Kidney (tissue), 14 donors: ENCODE data around the gene CUX1. TPM values are rescaled to one million over a fixed set of nuclear protein-coding genes. Genes with fewer than 3 reads are reported as not detected.

ENCODE experiments used
- DNase-seq, 5 donors: peaks; one replicate each; pipeline ENCODE4 v3.0.0-alpha.2; 2013 to 2020
- FAIRE-seq: peaks from 2 replicates; lab custom pipeline; 2012; peaks lifted over from hg19 to GRCh38; lab: Jason Lieb, UNC
- H3K27ac ChIP-seq, 2 donors: one replicate each; pipeline ENCODE4 v1.7.0; 2013; ENCODE audit warnings: low read depth in 2 of 2, low read length in 2 of 2, inconsistent platforms in 1 of 2
- H3K27me3 ChIP-seq: one replicate; pipeline ENCODE4 v1.7.1; 2013; ENCODE audit warnings: low read length, inconsistent platforms; ENCODE audit not compliant: control insufficient read depth, insufficient read depth
- H3K36me3 ChIP-seq, 3 donors: one replicate each; pipeline versions ENCODE4 v1.7.0 to v1.7.1; 2013; ENCODE audit warnings: low read length in 3 of 3, control low read depth in 1 of 3, inconsistent platforms in 1 of 3; ENCODE audit not compliant: insufficient read depth in 3 of 3, control insufficient read depth in 2 of 3
- H3K4me1 ChIP-seq, 3 donors: one replicate each; pipeline versions ENCODE4 v1.7.0 to v1.7.1; 2013; ENCODE audit warnings: low read length in 3 of 3, inconsistent platforms in 1 of 3, low read depth in 1 of 3; ENCODE audit not compliant: control insufficient read depth in 2 of 3, insufficient read depth in 2 of 3
- H3K4me3 ChIP-seq, 3 donors: one replicate each; pipeline versions ENCODE4 v1.7.0 to v1.8.1; 2013; ENCODE audit warnings: low read length in 3 of 3, control low read depth in 1 of 3, inconsistent platforms in 1 of 3
- H3K9ac ChIP-seq, 3 donors: one replicate each; pipeline versions ENCODE4 v1.7.0 to v1.7.1; 2013; ENCODE audit warnings: low read length in 3 of 3, control low read depth in 1 of 3, inconsistent platforms in 1 of 3
- H3K9me3 ChIP-seq, 3 donors: one replicate each; pipeline versions ENCODE4 v1.7.0 to v1.7.1; 2013; ENCODE audit warnings: low read length in 3 of 3, control low read depth in 1 of 3, inconsistent platforms in 1 of 3; ENCODE audit not compliant: control insufficient read depth in 2 of 3, insufficient read depth in 1 of 3
- intact Hi-C: fragments of 100-400 bp; cut with DNase I; formaldehyde crosslinking; loops from one replicate; pipeline ENCODE4 v1.11.1; 2022
- polyA plus RNA-seq: library from polyadenylated mRNA; stranded (reverse); fragments of 350-450 nt; fragmentation: Illumina TruSeq; extraction: RNeasy Lipid Tissue Mini Kit (QIAGEN cat#74804); gene quantifications from one replicate; pipeline ENCODE4 v1.2.3, GENCODE V29; 2014; ENCODE audit warnings: low read depth, low replicate concordance; ENCODE audit not compliant: insufficient read depth
- total RNA-seq: library from RNA; stranded (reverse); fragmentation: NEBNext Ultra II Directional; extraction: Animal tissue kit (Norgen Biotek cat#: 25700); gene quantifications from one replicate; pipeline ENCODE4 v1.2.1, GENCODE V29; 2021
- TF ChIP-seq, protein P1 (sequence below): IDR thresholded peaks from 3 replicates; pipeline ENCODE4 v1.5.1; 2012; ENCODE audit warnings: mild to moderate bottlenecking, moderate library complexity, borderline replicate concordance; ENCODE audit not compliant: insufficient read depth; ENCODE audit errors: extremely low read depth
- donor health status: control.
- donor health status: control.
- donor health status: control.
- donor health status: control.
- donor health status: control.
- donor health status: DM: yes; HTN: yes; CAD: no.
- donor health status: Normal renal cell carcinoma (clear cell type).

Gene CUX1
- total and polyA plus RNA-seq, 2 donors from 2014 or later: 71.4 to 126 TPM

DNA sequence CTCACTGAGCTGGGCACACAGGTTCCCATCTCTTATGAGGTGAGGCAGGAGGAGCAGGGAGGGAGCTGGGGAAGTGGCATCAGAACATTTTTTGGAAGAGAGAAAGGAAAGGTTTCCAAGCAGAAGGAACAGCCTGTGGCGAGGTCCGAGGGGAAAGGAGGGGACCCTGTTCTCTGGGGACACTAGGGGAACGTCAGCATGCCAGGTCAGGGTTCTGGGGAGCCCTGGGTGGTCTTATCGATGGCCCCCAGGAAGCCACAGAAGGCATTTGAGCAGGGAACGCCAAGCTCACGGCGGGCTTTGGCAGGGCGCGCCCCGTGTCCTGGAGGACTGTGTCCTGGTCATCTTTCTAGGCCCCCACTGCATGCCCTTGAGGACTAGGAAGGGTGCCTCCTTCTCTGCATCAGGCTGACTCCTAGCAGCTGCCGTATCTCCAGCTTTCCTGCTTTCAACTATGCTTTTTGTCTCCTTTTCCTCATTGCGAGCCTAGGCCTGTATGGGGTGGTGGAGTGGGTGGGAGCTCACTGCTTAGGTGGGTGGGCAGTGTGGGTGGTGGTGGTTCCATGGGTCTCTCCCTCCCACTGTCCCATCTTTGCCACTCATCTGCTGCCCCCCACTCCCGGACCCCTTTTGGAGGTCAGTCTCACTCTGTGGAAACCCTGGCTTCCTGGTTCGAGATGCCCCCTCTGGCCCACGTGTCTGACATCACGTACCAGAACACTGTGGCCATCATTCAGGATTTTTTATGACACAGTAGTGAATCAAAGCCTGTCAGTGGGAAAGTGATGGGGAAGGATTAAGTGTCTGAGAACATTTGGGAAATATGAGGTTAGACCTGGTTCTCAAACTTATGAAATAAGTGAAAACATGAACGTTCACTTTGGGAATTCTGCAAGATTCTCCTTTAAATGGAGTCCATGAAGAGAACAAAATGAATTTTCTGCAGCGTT, 89.1 kb downstream of the CUX1 start:
- H3K27me3 ChIP-seq: no peaks in the 10 kb centered on the region
- no peak overlapping the region for H3K4me3 ChIP-seq
- H3K4me1 ChIP-seq: peaks cover 0 to 10% (median 0%) of the 10 kb centered on the region in 3 donors
- TF ChIP-seq, protein P1, sequence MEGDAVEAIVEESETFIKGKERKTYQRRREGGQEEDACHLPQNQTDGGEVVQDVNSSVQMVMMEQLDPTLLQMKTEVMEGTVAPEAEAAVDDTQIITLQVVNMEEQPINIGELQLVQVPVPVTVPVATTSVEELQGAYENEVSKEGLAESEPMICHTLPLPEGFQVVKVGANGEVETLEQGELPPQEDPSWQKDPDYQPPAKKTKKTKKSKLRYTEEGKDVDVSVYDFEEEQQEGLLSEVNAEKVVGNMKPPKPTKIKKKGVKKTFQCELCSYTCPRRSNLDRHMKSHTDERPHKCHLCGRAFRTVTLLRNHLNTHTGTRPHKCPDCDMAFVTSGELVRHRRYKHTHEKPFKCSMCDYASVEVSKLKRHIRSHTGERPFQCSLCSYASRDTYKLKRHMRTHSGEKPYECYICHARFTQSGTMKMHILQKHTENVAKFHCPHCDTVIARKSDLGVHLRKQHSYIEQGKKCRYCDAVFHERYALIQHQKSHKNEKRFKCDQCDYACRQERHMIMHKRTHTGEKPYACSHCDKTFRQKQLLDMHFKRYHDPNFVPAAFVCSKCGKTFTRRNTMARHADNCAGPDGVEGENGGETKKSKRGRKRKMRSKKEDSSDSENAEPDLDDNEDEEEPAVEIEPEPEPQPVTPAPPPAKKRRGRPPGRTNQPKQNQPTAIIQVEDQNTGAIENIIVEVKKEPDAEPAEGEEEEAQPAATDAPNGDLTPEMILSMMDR: no peak
- no peak overlapping the region for H3K9ac ChIP-seq
- no peaks in the 10 kb centered on the region for H3K9me3 ChIP-seq
- no peaks in the 10 kb centered on the region for H3K36me3 ChIP-seq
- DNase-seq (no peak), FAIRE-seq (no peak)
- no peak overlapping the region for H3K27ac ChIP-seq
- intact Hi-C loops: no loop called here

DNA sequence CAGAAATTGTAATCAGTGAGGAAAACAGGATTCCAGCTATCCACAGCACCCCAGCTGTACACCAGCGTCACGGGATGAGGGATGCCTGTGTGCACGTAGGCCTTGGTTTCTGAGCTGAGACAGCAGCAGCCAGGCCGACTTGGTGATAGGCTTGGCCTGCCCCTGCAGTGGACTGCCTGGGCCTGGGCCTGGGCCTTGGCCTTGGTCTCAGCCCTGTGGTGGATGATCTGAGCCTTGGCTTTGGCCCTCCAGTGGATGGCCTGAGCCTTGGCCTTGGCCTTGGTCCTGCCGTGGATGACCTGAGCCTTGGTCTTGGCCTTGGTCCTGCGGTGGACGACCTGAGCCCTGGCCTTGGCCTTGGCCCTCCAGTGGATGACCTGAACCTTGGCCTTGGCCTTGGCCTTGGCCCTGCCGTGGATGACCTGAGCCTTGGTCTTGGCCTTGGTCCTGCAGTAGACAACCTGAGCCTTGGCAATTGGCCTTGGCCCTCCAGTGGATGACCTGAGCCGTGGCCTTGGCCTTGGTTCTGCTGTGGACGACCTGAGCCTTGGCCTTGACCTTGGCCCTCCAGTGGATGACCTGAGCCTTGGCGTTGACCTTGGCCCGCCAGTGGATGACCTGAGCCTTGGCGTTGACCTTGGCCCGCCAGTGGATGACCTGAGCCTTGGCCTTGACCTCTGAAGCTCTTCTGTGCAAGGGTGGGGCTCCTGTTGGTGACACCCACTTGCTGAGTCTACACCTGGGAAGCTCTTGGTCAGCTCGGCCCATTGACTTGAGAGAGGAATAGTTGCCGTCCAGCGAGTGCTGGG, 93.8 kb downstream of the CUX1 start:
- FAIRE-seq (no peak), DNase-seq (no peak)
- peaks cover 0 to 12% (median 5%) of the 10 kb centered on the region in 3 donors for H3K4me1 ChIP-seq
- no peak overlapping the region for H3K9ac ChIP-seq
- peak overlapping the region; percentile 37 to 41 for H3K27ac ChIP-seq
- TF ChIP-seq, protein P1: no peak
- intact Hi-C loops: no loop called here
- no peaks in the 10 kb centered on the region for H3K9me3 ChIP-seq
- H3K36me3 ChIP-seq: peaks cover 0 to 5% (median 0%) of the 10 kb centered on the region in 3 donors
- no peaks in the 10 kb centered on the region for H3K27me3 ChIP-seq
- no peak overlapping the region for H3K4me3 ChIP-seq

DNA sequence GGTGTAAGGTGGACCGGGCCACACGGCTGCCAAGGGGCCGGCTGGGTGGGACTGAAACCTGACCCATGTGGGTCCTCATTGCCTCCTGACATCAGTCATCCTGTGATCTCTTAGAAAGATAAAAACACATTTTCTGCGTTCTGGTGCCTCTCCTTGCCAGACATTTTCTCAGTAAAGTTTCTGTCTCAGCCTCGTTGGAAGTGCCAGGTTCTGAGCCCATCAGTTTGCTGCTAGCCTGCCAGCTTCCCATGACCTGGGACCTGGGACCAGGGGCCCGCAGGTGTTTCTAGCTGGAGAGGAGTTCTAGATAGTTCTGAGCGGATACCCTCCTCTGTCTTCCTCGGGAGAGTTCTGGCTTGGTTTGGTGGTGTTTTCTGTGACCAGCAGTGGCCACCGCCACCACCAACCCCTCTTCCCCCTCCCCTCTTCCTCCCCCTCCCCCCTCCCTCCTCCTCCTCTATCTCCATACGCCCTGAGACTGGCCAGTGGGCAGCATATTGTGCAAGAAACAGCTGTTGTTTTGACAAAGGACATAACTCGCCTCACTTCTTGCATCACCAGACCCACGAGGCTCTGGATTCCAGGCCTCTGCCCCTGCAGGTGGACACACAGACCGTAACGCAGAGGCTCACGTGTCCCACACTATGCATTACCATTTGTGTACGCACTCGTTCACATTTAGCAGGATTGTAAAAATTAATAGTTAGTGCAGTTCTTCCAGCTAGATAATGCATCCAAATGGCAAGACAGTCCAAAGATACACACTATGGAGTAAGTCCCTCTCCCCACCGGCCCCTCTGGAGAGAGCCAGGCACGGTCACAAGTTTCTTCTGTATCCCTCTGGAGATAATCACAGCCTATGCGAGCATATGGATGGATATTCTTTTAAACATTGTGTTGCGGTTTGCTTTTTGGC, 94.6 kb downstream of the CUX1 start:
- intact Hi-C loops: no loop called here

More for the DNA sequence above, 94.6 kb downstream of the CUX1 start:
- H3K4me1 ChIP-seq: peaks cover 0 to 12% (median 5%) of the 10 kb centered on the region in 3 donors
- H3K27me3 ChIP-seq: no peaks in the 10 kb centered on the region
- TF ChIP-seq, protein P1: no peak
- DNase-seq: peak in 3 of 5 donors; percentile 52 to 78 (median 63)
- no peak for FAIRE-seq
- no peaks in the 10 kb centered on the region for H3K9me3 ChIP-seq
- peak overlapping the region; percentile 73 to 79 for H3K27ac ChIP-seq
- H3K36me3 ChIP-seq: peaks cover 0 to 13% (median 0%) of the 10 kb centered on the region in 3 donors
- H3K4me3 ChIP-seq: no peak overlapping the region
- H3K9ac ChIP-seq: no peak overlapping the region
